GM21381 (cell line): ENCODE measurements around the gene POLD3.

ENCODE experiments used
- ATAC-seq: cut with Tn5 transposase; IDR thresholded peaks from one replicate; pipeline ENCODE4 v1.9.1; 2021; ENCODE audit warnings: mild to moderate bottlenecking, moderate library complexity; ENCODE audit not compliant: unreplicated experiment

The POLD3 gene

GRCh38 chr11:74592441-74593362 lies at the start of gene POLD3:
TSS of gene POLD3 (plus strand) at chr11:74592582. CDS start at chr11:74592659, 77 bp downstream.
- ATAC-seq = peak; percentile 97

GRCh38 chr11:74543991-74544390 lies 48.4 kb upstream of the POLD3 start:
- no peak for ATAC-seq

GRCh38 chr11:74546752-74547151 lies 45.6 kb upstream of the POLD3 start:
- ATAC-seq = no peak

DNA sequence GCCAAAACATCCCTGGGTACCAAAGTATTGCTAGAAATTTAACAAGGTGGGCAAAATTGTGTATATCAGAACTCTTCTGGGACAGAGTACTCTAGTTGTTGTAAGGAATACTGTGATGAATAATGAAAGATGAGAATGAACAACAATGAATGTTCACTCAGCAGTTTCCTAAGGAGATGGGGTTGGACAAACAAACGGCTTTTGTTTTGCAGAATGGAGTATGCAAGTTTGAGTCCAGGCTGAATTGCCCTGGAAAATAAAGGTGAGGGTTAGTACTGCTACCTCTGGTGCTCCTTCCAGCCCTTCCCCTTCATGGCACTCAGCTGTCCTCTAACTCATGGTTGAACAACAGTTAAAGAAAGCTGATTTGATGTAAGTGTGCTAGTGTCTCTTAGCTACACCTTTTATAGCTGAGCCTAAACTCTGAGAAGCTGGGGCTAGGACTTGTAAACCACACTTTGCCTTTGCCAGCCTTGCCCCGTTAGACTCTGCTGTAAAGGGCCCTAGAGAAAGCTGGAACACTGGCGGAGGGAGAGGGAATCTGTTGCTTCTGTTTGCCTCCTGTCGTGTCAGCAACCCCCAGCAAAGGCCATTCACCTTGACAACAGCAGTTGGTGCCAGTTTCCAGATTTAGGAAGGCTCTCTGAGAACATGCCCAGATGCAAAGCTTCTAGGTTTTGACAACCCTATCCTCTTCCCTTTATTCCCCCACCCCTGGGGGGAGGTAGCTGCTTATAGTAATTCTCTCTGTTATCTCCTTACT lies 41.2 kb upstream of the POLD3 start:
- ATAC-seq = no peak

- ATAC-seq = no peak
Measured at GRCh38 chr11:74551754-74552145, 40.6 kb upstream of the POLD3 start.

GRCh38 chr11:74557526-74557925 lies 34.9 kb upstream of the POLD3 start:
- no peak for ATAC-seq

DNA sequence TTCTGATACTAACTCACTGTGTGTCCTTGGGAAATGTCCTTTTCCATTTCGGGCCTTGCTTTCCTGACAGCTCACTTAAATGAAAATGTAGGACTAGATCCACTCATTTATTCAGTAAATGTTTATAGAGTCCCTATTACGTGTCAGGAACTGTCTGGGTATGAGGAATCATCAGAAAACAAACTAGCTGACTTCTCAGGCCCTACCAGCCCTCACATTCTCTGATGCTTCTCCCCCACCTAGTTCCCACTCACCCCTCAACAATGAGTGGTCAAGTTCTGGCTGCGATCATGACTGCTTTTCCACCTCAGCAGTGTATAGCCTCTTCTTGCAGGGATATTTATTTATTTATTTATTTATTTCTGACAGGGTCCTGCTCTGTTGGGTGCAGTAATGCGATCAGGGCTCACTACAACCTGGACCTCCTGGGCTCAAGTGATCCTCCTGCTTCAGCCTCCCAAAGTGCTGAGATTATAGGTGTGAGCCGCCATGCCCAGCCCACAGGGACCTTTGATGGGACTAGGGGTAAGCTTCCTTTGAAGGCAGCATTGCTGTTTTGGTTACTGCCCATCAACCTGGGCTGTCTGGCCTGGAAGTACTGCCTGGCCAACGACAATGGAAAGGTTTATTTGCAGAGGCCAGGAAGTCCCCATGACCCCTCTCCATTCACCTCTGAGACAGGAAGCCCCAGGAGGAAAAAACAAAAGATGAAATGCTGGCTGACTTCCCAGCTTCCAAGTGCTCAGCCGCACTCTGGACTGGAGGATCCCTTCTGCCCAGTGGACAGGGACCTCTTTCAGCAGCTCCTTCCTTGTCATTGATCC lies 33.1 kb upstream of the POLD3 start:
- no peak for ATAC-seq

DNA sequence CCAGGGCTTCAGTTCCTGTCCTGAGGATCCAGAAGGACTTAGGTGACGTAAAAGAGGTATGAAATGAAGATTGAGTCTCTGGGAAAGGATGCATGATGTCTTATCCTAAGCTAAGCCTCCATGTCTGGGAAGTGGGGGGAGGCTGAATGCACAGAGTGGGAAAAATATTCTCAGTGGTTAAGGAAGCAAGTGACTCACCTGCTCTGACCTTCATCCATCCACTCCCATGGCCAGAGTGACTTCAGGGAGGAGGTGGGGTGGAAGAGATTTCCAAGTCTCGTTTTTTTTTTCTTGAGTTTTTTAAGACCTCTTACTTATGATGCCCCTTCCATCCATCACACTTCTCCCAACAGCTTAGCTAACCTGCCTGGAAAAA lies 32.5 kb upstream of the POLD3 start:
- no peak for ATAC-seq

- ATAC-seq = no peak
Measured at GRCh38 chr11:74566146-74566960, 26.0 kb upstream of the POLD3 start.

GRCh38 chr11:74568028-74568427 lies 24.4 kb upstream of the POLD3 start:
- ATAC-seq = no peak

- no peak for ATAC-seq
Measured at GRCh38 chr11:74570266-74571061, 21.9 kb upstream of the POLD3 start.

DNA sequence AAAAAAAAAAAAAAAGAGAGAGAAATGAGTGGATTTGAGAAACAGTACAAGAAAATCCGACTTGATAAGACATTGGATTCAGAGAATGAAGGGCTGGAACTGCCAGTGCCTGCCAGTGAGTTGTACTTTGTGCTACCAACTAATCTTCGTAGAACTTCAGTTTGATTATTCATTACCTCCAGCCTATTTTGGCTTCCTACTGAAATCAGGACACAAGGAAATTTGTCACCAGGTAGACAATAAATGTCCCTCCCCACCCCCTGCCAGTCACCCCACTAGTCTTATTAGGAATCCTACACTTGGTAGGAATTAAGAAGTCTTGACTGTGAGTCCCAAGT lies 21.4 kb upstream of the POLD3 start:
- no peak for ATAC-seq

GRCh38 chr11:74572349-74572748 lies 20.0 kb upstream of the POLD3 start:
- no peak for ATAC-seq

DNA sequence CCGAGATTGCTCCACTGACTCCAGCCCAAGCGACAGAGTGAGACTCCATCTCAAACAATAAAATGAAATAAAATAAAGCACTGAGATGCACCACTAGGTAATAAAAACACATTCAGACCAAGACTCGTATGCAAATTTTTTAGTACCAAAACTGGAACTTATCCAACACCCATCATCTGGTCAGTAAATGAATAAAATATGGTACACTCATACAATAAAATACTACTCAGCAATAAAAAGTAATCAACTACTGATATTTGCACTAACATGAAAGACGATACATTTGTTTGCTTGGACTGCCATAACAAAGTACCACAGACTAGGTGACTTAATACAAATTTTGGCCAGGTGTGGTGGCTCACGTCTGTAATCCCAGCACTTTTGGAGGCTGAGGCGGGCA lies 17.8 kb upstream of the POLD3 start:
- ATAC-seq = no peak

GRCh38 chr11:74575999-74576398 lies 16.4 kb upstream of the POLD3 start:
- no peak for ATAC-seq

DNA sequence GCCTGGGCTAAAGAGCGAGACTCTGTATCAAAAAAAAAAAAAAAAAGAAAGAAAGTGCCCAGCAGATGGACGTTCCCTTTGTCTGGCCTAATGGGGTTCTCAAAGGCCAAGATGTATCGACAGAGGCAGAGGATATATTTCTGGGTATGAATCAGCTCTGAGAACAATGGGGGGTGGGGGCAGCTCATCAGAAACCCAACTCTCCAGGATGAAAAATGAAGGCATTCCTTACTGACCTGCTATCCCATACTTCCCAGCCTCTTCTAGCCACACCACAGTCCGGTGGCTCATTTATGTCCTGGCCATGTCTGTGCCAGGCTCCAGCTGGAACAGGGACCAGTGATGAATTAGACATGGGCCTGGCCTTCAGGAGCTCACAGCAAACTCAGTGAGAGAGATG lies 15.2 kb upstream of the POLD3 start:
- ATAC-seq = no peak

- ATAC-seq = no peak
Measured at GRCh38 chr11:74577624-74578396, 14.6 kb upstream of the POLD3 start.

GRCh38 chr11:74579577-74580270 lies 12.7 kb upstream of the POLD3 start:
- ATAC-seq = no peak
